Neural progenitor cell (in vitro differentiated cells): ENCODE results near the gene NOVA2. TPM values are rescaled to one million over a fixed set of nuclear protein-coding genes. Genes with fewer than 3 reads are reported as not detected.
A peak's percentile ranks its signal among the peaks of the same experiment; 100 is the strongest.

Source experiments
- DNase-seq: peaks from one replicate; pipeline ENCODE4 v3.0.0-alpha.2; 2016; ENCODE audit warnings: low spot score
- H2AFZ ChIP-seq: fragments of 200-600 bp; sonication (generic); replicated peaks from 2 replicates; pipeline ENCODE4 v1.6.1; 2016; ENCODE audit warnings: antibody characterized with exemption
- H3F3A ChIP-seq: fragments of 200-600 bp; sonication (generic); 2 replicates; pipeline ENCODE4 v1.6.1; 2016; ENCODE audit warnings: antibody characterized with exemption, low read depth
- H3K27ac ChIP-seq: fragments of 200-600 bp; sonication (generic); 2 replicates; pipeline ENCODE4 v1.5.1; 2016; ENCODE audit warnings: mild to moderate bottlenecking
- H3K27me3 ChIP-seq: fragments of 200-600 bp; sonication (generic); 2 replicates; pipeline ENCODE4 v1.6.1; 2016; ENCODE audit warnings: mild to moderate bottlenecking, moderate library complexity
- H3K36me3 ChIP-seq: fragments of 200-600 bp; sonication (generic); 2 replicates; pipeline ENCODE4 v1.5.1; 2016
- H3K4me1 ChIP-seq: fragments of 200-600 bp; sonication (generic); 2 replicates; pipeline ENCODE4 v1.6.1; 2016; ENCODE audit warnings: mixed run types
- H3K4me2 ChIP-seq: fragments of 200-600 bp; sonication (generic); 2 replicates; pipeline ENCODE4 v1.6.1; 2016
- H3K4me3 ChIP-seq: fragments of 200-600 bp; sonication (generic); 2 replicates; pipeline ENCODE4 v1.5.1; 2016
- H3K79me2 ChIP-seq: fragments of 200-600 bp; sonication (generic); 2 replicates; pipeline ENCODE4 v1.6.1; 2016; ENCODE audit warnings: low read depth
- H3K9ac ChIP-seq: fragments of 200-600 bp; sonication (generic); 2 replicates; pipeline ENCODE4 v1.6.1; 2016
- H3K9me3 ChIP-seq: fragments of 200-600 bp; sonication (generic); 2 replicates; pipeline ENCODE4 v1.5.1; 2016; ENCODE audit warnings: low read depth
- H4K20me1 ChIP-seq: fragments of 200-600 bp; sonication (generic); 2 replicates; pipeline ENCODE4 v1.6.1; 2016; ENCODE audit warnings: low read depth
- H3K27ac Mint-ChIP-seq: 3 replicates; pipeline ENCODE4 v1.8.0; 2021; ENCODE audit warnings: mixed read lengths
- H3K27me3 Mint-ChIP-seq: 2 replicates; pipeline ENCODE4 v1.8.0; 2022; ENCODE audit warnings: low read depth, mild to moderate bottlenecking, inconsistent platforms, moderate library complexity, mixed read lengths; ENCODE audit not compliant: insufficient read depth
- H3K36me3 Mint-ChIP-seq: 3 replicates; pipeline ENCODE4 v1.8.0; 2021; ENCODE audit warnings: mixed read lengths
- H3K4me1 Mint-ChIP-seq: 3 replicates; pipeline ENCODE4 v1.8.0; 2021; ENCODE audit warnings: mixed read lengths
- H3K4me3 Mint-ChIP-seq: 3 replicates; pipeline ENCODE4 v1.8.0; 2021; ENCODE audit warnings: mild to moderate bottlenecking, moderate library complexity, mixed read lengths
- H3K9me3 Mint-ChIP-seq: 3 replicates; pipeline ENCODE4 v1.8.0; 2020; ENCODE audit warnings: mixed read lengths
- CTCF ChIP-seq: fragments of 200-600 bp; sonication (generic); IDR thresholded peaks from 2 replicates; pipeline ENCODE4 v1.5.1; 2017; ENCODE audit warnings: antibody characterized with exemption, mild to moderate bottlenecking
- EZH2 ChIP-seq: fragments of 200-600 bp; sonication (generic); IDR thresholded peaks from 2 replicates; pipeline ENCODE4 v1.6.1; 2017; ENCODE audit warnings: antibody characterized with exemption, mild to moderate bottlenecking, moderate library complexity
- EZH2phosphoT487 ChIP-seq: fragments of 200-600 bp; sonication (generic); IDR thresholded peaks from 2 replicates; pipeline ENCODE4 v1.6.1; 2017; ENCODE audit warnings: antibody characterized with exemption
- total RNA-seq: library from RNA; depleted of rRNA; stranded (reverse); fragments of >200 nt; gene quantifications from 2 replicates; pipeline ENCODE4 v1.2.3, GENCODE V29; 2015; ENCODE audit warnings: low replicate concordance

NOVA2 gene
- 3.9 and 6.7 TPM in 2 replicates for total RNA-seq

GRCh38 chr19:45973553-45974338 lies at the start of gene NOVA2:
NOVA2 (minus strand) TSS chr19:45973865; CDS start chr19:45973351, 514 bp downstream.
- H3K4me1 Mint-ChIP-seq = peaks cover 57% of the 10 kb centered on the region
- H3K27me3 Mint-ChIP-seq = peaks cover 9% of the 10 kb centered on the region
- Histone ChIP-seq H4K20me1 (peaks cover 8% of the 10 kb centered on the region), H3K4me2 (peak within 1 kb of the TSS; percentile 95), H3K4me3 (peak within 1 kb of the TSS; percentile 93), H3K27ac (no peak within 1 kb of the TSS), H3K79me2 (no peaks in the 10 kb centered on the region), H2AFZ (no peak within 1 kb of the TSS), H3K36me3 (no peaks in the 10 kb centered on the region), H3K9me3 (no peaks in the 10 kb centered on the region), H3F3A (peaks cover 20% of the 10 kb centered on the region), H3K27me3 (peaks cover 33% of the 10 kb centered on the region), H3K9ac (no peak within 1 kb of the TSS), H3K4me1 (no peaks in the 10 kb centered on the region)
- peaks cover 9% of the 10 kb centered on the region for H3K36me3 Mint-ChIP-seq
- TF ChIP-seq EZH2 (no peak), CTCF (no peak), EZH2phosphoT487 (no peak)
- no peaks in the 10 kb centered on the region for H3K9me3 Mint-ChIP-seq
- peak within 1 kb of the TSS; percentile 93 for H3K4me3 Mint-ChIP-seq
- H3K27ac Mint-ChIP-seq = peak within 1 kb of the TSS; percentile 65
- peak; percentile 96 for DNase-seq

GRCh38 chr19:46023311-46023779 lies 49.7 kb upstream of the NOVA2 start:
- H3K36me3 ChIP-seq = no peaks in the 10 kb centered on the region
- H3K9me3 ChIP-seq = no peaks in the 10 kb centered on the region
- Mint-ChIP-seq H3K27me3 (peaks cover 2% of the 10 kb centered on the region), H3K9me3 (peaks cover 6% of the 10 kb centered on the region), H3K36me3 (peaks cover 4% of the 10 kb centered on the region), H3K4me1 (no peaks in the 10 kb centered on the region), H3K27ac (no peak overlapping the region), H3K4me3 (no peak overlapping the region)
- no peak overlapping the region for H3K9ac ChIP-seq
- H3K4me1 ChIP-seq = no peaks in the 10 kb centered on the region
- H3F3A ChIP-seq = no peaks in the 10 kb centered on the region
- DNase-seq = no peak
- H3K4me2 ChIP-seq = no peak overlapping the region
- H3K79me2 ChIP-seq = no peaks in the 10 kb centered on the region
- no peak overlapping the region for H2AFZ ChIP-seq
- H3K27me3 ChIP-seq = no peaks in the 10 kb centered on the region
- no peak overlapping the region for H3K4me3 ChIP-seq
- no peak overlapping the region for H3K27ac ChIP-seq
- TF ChIP-seq EZH2 (no peak), CTCF (no peak)
- H4K20me1 ChIP-seq = no peaks in the 10 kb centered on the region

GRCh38 chr19:46022431-46023310 lies 49.0 kb upstream of the NOVA2 start, which contains the start of gene PGLYRP1:
PGLYRP1 (minus strand) TSS chr19:46023053; CDS start chr19:46023021, 32 bp downstream.
- H3K27ac Mint-ChIP-seq = no peak within 1 kb of the TSS

More at GRCh38 chr19:46022431-46023310, 49.0 kb upstream of the NOVA2 start, which contains the start of gene PGLYRP1:
- H3K27me3 Mint-ChIP-seq = peaks cover 2% of the 10 kb centered on the region
- H3K36me3 Mint-ChIP-seq = peaks cover 4% of the 10 kb centered on the region
- H3K4me2 ChIP-seq = no peak within 1 kb of the TSS
- H3K4me3 Mint-ChIP-seq = no peak within 1 kb of the TSS
- H3K36me3 ChIP-seq = no peaks in the 10 kb centered on the region
- H3K4me3 ChIP-seq = no peak within 1 kb of the TSS
- no peak within 1 kb of the TSS for H2AFZ ChIP-seq
- no peak within 1 kb of the TSS for H3K27ac ChIP-seq
- H3K9me3 ChIP-seq = no peaks in the 10 kb centered on the region
- H3K4me1 Mint-ChIP-seq = no peaks in the 10 kb centered on the region
- peaks cover 3% of the 10 kb centered on the region for H4K20me1 ChIP-seq
- no peaks in the 10 kb centered on the region for H3K27me3 ChIP-seq
- no peaks in the 10 kb centered on the region for H3K79me2 ChIP-seq
- no peak for DNase-seq
- no peaks in the 10 kb centered on the region for H3K4me1 ChIP-seq
- H3K9me3 Mint-ChIP-seq = peaks cover 6% of the 10 kb centered on the region
- TF ChIP-seq EZH2phosphoT487 = no peak
- TF ChIP-seq EZH2 = no peak
- no peak for TF ChIP-seq CTCF
- no peaks in the 10 kb centered on the region for H3F3A ChIP-seq
- H3K9ac ChIP-seq = no peak within 1 kb of the TSS
